Right ventricle myocardium inferior (tissue), 1 donor: ENCODE data around the gene SELP. TPM values are rescaled to one million over a fixed set of nuclear protein-coding genes. Genes with fewer than 3 reads are reported as not detected.

Experiments used
- ATAC-seq: fragments of 200-7000 bp; cut with Tn5 transposase; one replicate; pipeline ENCODE4 v1.9.1; 2020; ENCODE audit warnings: mild to moderate bottlenecking, moderate library complexity
- DNase-seq: peaks from one replicate; pipeline ENCODE4 v3.0.0; 2021; ENCODE audit errors: missing footprints
- intact Hi-C: fragments of 100-400 bp; cut with DNase I; formaldehyde crosslinking; loops from one replicate; pipeline ENCODE4 v1.11.0; 2022
- total RNA-seq: library from RNA; stranded (reverse); fragmentation: NEBNext Ultra II Directional; extraction: Animal tissue kit (Norgen Biotek cat#: 25700); gene quantifications from one replicate; pipeline ENCODE4 v1.2.1, GENCODE V29; 2021
- donor health status: DM: no; HTN: yes; CAD: no; lungs with severe emphysema.

Gene SELP
- total RNA-seq, 1 donor from 2014 or later = 7.1 TPM

- intact Hi-C loops = no loop called here
- ATAC-seq = no peak
These were observed 44.7 kb downstream of the SELP start for GRCh38 chr1:169585181-169585580.

GRCh38 chr1:169584483-169585144 is 45.3 kb downstream of the SELP start:
- intact Hi-C loops = no loop called here

More at GRCh38 chr1:169585181-169585580, 44.7 kb downstream of the SELP start:
- no peak for DNase-seq

GRCh38 chr1:169577981-169578738 is 51.8 kb downstream of the SELP start:
- intact Hi-C loops = no loop called here
- ATAC-seq = no peak
- no peak for DNase-seq

More at GRCh38 chr1:169584483-169585144, 45.3 kb downstream of the SELP start:
- DNase-seq = no peak
- ATAC-seq = no peak

GRCh38 chr1:169576935-169577331 is 53.0 kb downstream of the SELP start:
- no peak for DNase-seq
- ATAC-seq = peak; percentile 49
- intact Hi-C loops = no loop called here

- DNase-seq (peak; percentile 65), ATAC-seq (peak; percentile 88)
- intact Hi-C loops = no loop called here
These were observed 53.5 kb downstream of the SELP start for GRCh38 chr1:169576241-169576934.

GRCh38 chr1:169574336-169574735 is 55.6 kb downstream of the SELP start:
- DNase-seq = no peak
- ATAC-seq = no peak
- intact Hi-C loops = no loop called here

- ATAC-seq (no peak), DNase-seq (no peak)
- intact Hi-C loops = no loop called here
These were observed 57.7 kb downstream of the SELP start for GRCh38 chr1:169572187-169572586.

- intact Hi-C loops = no loop called here
- ATAC-seq = no peak
- no peak for DNase-seq
These were observed 58.5 kb downstream of the SELP start for GRCh38 chr1:169571450-169571849.

- ATAC-seq = no peak
- intact Hi-C loops = no loop called here
- no peak for DNase-seq
These were observed 59.8 kb downstream of the SELP start for GRCh38 chr1:169570172-169570574.

- ATAC-seq = no peak
- intact Hi-C loops = no loop called here
- no peak for DNase-seq
These were observed 61.4 kb downstream of the SELP start for GRCh38 chr1:169568497-169568896.

GRCh38 chr1:169565335-169566271 is 64.3 kb downstream of the SELP start:
- no peak for ATAC-seq
- no peak for DNase-seq
- intact Hi-C loops = no loop called here

GRCh38 chr1:169563650-169564049 is 66.3 kb downstream of the SELP start:
- DNase-seq = no peak
- ATAC-seq = no peak
- intact Hi-C loops = no loop called here

GRCh38 chr1:169563019-169563615 is 66.8 kb downstream of the SELP start:
- intact Hi-C loops = no loop called here
- DNase-seq = no peak
- no peak for ATAC-seq

- ATAC-seq (no peak), DNase-seq (no peak)
- intact Hi-C loops = no loop called here
These were observed 68.2 kb downstream of the SELP start for GRCh38 chr1:169561692-169562091.

- ATAC-seq = no peak
- DNase-seq = no peak
- intact Hi-C loops = no loop called here
These were observed 72.8 kb downstream of the SELP start for GRCh38 chr1:169557131-169557530.

GRCh38 chr1:169550294-169550693 is 79.6 kb downstream of the SELP start:
- ATAC-seq (no peak), DNase-seq (no peak)
- intact Hi-C loops = loop anchor here (2.0 kb wide), 1 partner anchor 163 kb away; no protein-coding TSS in a partner anchor

- intact Hi-C loops = loop anchor here (5.0 to 10.0 kb wide), 2 partner anchors 259 to 943 kb away; no protein-coding TSS in a partner anchor
- ATAC-seq (no peak), DNase-seq (no peak)
These were observed 81.6 kb downstream of the SELP start for GRCh38 chr1:169548282-169548681.
